GM23338 (cell line): ENCODE data around the gene JAZF1. TPM values are rescaled to one million over a fixed set of nuclear protein-coding genes. Genes with fewer than 3 reads are reported as not detected.

Experiments used
- ATAC-seq: fragments of 200-7000 bp; cut with Tn5 transposase; 3 replicates; pipeline ENCODE4 v1.9.1; 2020
- DNase-seq: peaks from one replicate; pipeline ENCODE4 v3.0.0-alpha.2; 2015; ENCODE audit warnings: low spot score
- H2AFZ ChIP-seq: fragments of 200-600 bp; sonication (generic); 2 replicates; pipeline ENCODE4 v1.8.0; 2016; ENCODE audit warnings: antibody characterized with exemption, mild to moderate bottlenecking, moderate library complexity
- H3F3A ChIP-seq: fragments of 200-600 bp; sonication (generic); replicated peaks from 2 replicates; pipeline ENCODE4 v1.8.0; 2017; ENCODE audit warnings: antibody characterized with exemption, mixed run types, low read depth
- H3K27ac ChIP-seq: fragments of 200-600 bp; sonication (generic); 2 replicates; pipeline ENCODE4 v1.6.1; 2016; ENCODE audit warnings: low read depth
- H3K27me3 ChIP-seq: fragments of 200-600 bp; sonication (generic); 2 replicates; pipeline ENCODE4 v1.8.0; 2016; ENCODE audit warnings: mild to moderate bottlenecking, mixed run types, moderate library complexity; ENCODE audit not compliant: insufficient read depth
- H3K36me3 ChIP-seq: fragments of 200-600 bp; sonication (generic); 2 replicates; pipeline ENCODE4 v1.8.0; 2016; ENCODE audit warnings: mild to moderate bottlenecking; ENCODE audit not compliant: insufficient read depth
- H3K4me1 ChIP-seq: fragments of 200-600 bp; sonication (generic); 2 replicates; pipeline ENCODE4 v1.8.0; 2016; ENCODE audit warnings: mild to moderate bottlenecking, moderate library complexity; ENCODE audit not compliant: insufficient read depth
- H3K4me2 ChIP-seq: fragments of 200-600 bp; sonication (generic); 2 replicates; pipeline ENCODE4 v1.7.1; 2017; ENCODE audit warnings: mixed run types
- H3K4me3 ChIP-seq: fragments of 200-600 bp; sonication (generic); 2 replicates; pipeline ENCODE4 v1.6.1; 2016; ENCODE audit warnings: mixed run types
- H3K79me2 ChIP-seq: fragments of 200-600 bp; sonication (generic); replicated peaks from 2 replicates; pipeline ENCODE4 v1.8.0; 2017; ENCODE audit warnings: mild to moderate bottlenecking; ENCODE audit not compliant: insufficient read depth
- H3K9me2 ChIP-seq: fragments of 200-600 bp; sonication (generic); 2 replicates; pipeline ENCODE4 v1.8.0; 2017; ENCODE audit not compliant: insufficient read depth
- H4K20me1 ChIP-seq: fragments of 200-600 bp; sonication (generic); replicated peaks from 2 replicates; pipeline ENCODE4 v1.8.0; 2017; ENCODE audit warnings: mild to moderate bottlenecking; ENCODE audit not compliant: insufficient read depth
- H3K27ac Mint-ChIP-seq: 2 replicates; pipeline ENCODE4 v1.8.0; 2020; ENCODE audit warnings: inconsistent platforms, mild to moderate bottlenecking, moderate library complexity, mixed read lengths
- H3K27me3 Mint-ChIP-seq: 3 replicates; pipeline ENCODE4 v1.8.0; 2022; ENCODE audit warnings: low read depth, mild to moderate bottlenecking, moderate library complexity, mixed read lengths, inconsistent platforms; ENCODE audit not compliant: insufficient read depth, poor library complexity
- H3K36me3 Mint-ChIP-seq: 3 replicates; pipeline ENCODE4 v1.8.0; 2021; ENCODE audit warnings: low read depth, mild to moderate bottlenecking, inconsistent platforms, moderate library complexity, mixed read lengths
- H3K4me1 Mint-ChIP-seq: 3 replicates; pipeline ENCODE4 v1.8.0; 2020; ENCODE audit warnings: mild to moderate bottlenecking, inconsistent platforms, mixed read lengths
- H3K4me3 Mint-ChIP-seq: 3 replicates; pipeline ENCODE4 v1.8.0; 2021; ENCODE audit warnings: moderate library complexity, mild to moderate bottlenecking, inconsistent platforms, mixed read lengths
- H3K9me3 Mint-ChIP-seq: 3 replicates; pipeline ENCODE4 v1.8.0; 2020; ENCODE audit warnings: moderate library complexity, mild to moderate bottlenecking, inconsistent platforms, mixed read lengths
- CREB1 ChIP-seq: fragments of 250-450 bp; sonication (Bioruptor Pico); IDR thresholded peaks from 2 replicates; pipeline ENCODE4 v1.5.0; 2020; ENCODE audit warnings: low read depth, mild to moderate bottlenecking, moderate library complexity
- CTCF ChIP-seq, 2 experiments: fragments of 200-600 bp in 1 of 2; sonication (generic) in 1 of 2; conservative IDR thresholded peaks; 2 replicates each; pipeline versions ENCODE4 v1.5.1 to v1.6.1; 2016 to 2017; ENCODE audit warnings: antibody characterized with exemption in 2 of 2, low read depth in 2 of 2, mild to moderate bottlenecking in 2 of 2, moderate library complexity in 1 of 2
- ETS1 ChIP-seq: IDR thresholded peaks from 2 replicates; pipeline ENCODE4 v1.6.1; 2016; ENCODE audit warnings: antibody characterized with exemption
- EZH2 ChIP-seq: fragments of 200-600 bp; sonication (generic); IDR thresholded peaks from one replicate; pipeline ENCODE4 v1.8.0; 2017; ENCODE audit warnings: antibody characterized with exemption, mild to moderate bottlenecking, low read depth; ENCODE audit not compliant: unreplicated experiment
- EZH2phosphoT487 ChIP-seq: fragments of 200-600 bp; sonication (generic); IDR thresholded peaks from one replicate; pipeline ENCODE4 v1.8.1; 2018; ENCODE audit warnings: antibody characterized with exemption; ENCODE audit not compliant: unreplicated experiment
- JUNB ChIP-seq: IDR thresholded peaks from one replicate; pipeline ENCODE4 v1.6.1; 2016; ENCODE audit warnings: antibody characterized with exemption; ENCODE audit not compliant: unreplicated experiment
- NANOG ChIP-seq: IDR thresholded peaks from 2 replicates; pipeline ENCODE4 v1.6.1; 2016; ENCODE audit warnings: antibody characterized with exemption, borderline replicate concordance
- POLR2AphosphoS5 ChIP-seq: IDR thresholded peaks from 2 replicates; pipeline ENCODE4 v1.6.1; 2016; ENCODE audit warnings: antibody characterized with exemption, low read depth
- STAT1 ChIP-seq: IDR thresholded peaks from one replicate; pipeline ENCODE4 v1.6.1; 2016; ENCODE audit warnings: antibody characterized with exemption; ENCODE audit not compliant: unreplicated experiment
- ZNF114 ChIP-seq: fragments of 250-450 bp; sonication (Bioruptor Pico); IDR thresholded peaks from 2 replicates; pipeline ENCODE4 v1.5.0; 2020; ENCODE audit warnings: mild to moderate bottlenecking, moderate library complexity
- ZNF331 ChIP-seq: fragments of 250-450 bp; sonication (Bioruptor Pico); IDR thresholded peaks from 2 replicates; pipeline ENCODE4 v1.5.0; 2020; ENCODE audit warnings: low read depth, mild to moderate bottlenecking, moderate library complexity
- ZNF462 ChIP-seq: fragments of 250-450 bp; sonication (Bioruptor Pico); IDR thresholded peaks from 2 replicates; pipeline ENCODE4 v1.5.0; 2020; ENCODE audit warnings: mild to moderate bottlenecking, moderate library complexity
- polyA plus RNA-seq: library from polyadenylated mRNA; unstranded; fragments of >200 nt; fragmentation: Nextera tagmentation; extraction: Ambion mirVana; gene quantifications from 2 replicates; pipeline ENCODE4 v1.2.1, GENCODE V29; 2016
- total RNA-seq: library from RNA; depleted of rRNA; stranded (reverse); fragments of >200 nt; shearing (Covaris generic); gene quantifications from 2 replicates; pipeline ENCODE4 v1.2.3, GENCODE V29; 2014

The JAZF1 gene
- total and polyA plus RNA-seq, 2 experiments from 2014 or later: 12.2 to 22.2 TPM

- no peak for TF ChIP-seq CTCF (conservative IDR thresholded peaks at IDR 0.05; ENCODE audit: low read depth in 2 of 2)
- no peak for TF ChIP-seq EZH2phosphoT487
- no peak for TF ChIP-seq ETS1
Observed at GRCh38 chr7:27940341-27940740, 240.3 kb downstream of the JAZF1 start (continued).

- H3K36me3 Mint-ChIP-seq: no peaks in the 10 kb centered on the region
- no peaks in the 10 kb centered on the region for H3K9me2 ChIP-seq
- no peaks in the 10 kb centered on the region for H3K4me1 ChIP-seq
- H3K4me2 ChIP-seq: no peak overlapping the region
- H2AFZ ChIP-seq: no peak overlapping the region
- peak; percentile 28; the same call in 1 of the 3 replicates for ATAC-seq
- no peaks in the 10 kb centered on the region for H3K27me3 ChIP-seq
- peaks cover 2% of the 10 kb centered on the region for H3K27me3 Mint-ChIP-seq
- H3K36me3 ChIP-seq: no peaks in the 10 kb centered on the region
- H3K4me3 Mint-ChIP-seq: no peak overlapping the region
- no peaks in the 10 kb centered on the region for H3K9me3 Mint-ChIP-seq
- H3K79me2 ChIP-seq: 0 out of 2 replicates have a peak, but pooled peaks cover under 1% of the 10 kb centered on the region
- H3K27ac Mint-ChIP-seq: 0 out of 2 replicates have a peak overlapping the region, but pooled peaks have one; percentile 6
- no peaks in the 10 kb centered on the region for H4K20me1 ChIP-seq
- DNase-seq: no peak
- no peaks in the 10 kb centered on the region for H3F3A ChIP-seq
- peaks cover 7% of the 10 kb centered on the region for H3K4me1 Mint-ChIP-seq
- H3K4me3 ChIP-seq: no peak overlapping the region
- no peak overlapping the region for H3K27ac ChIP-seq
- no peak for TF ChIP-seq EZH2phosphoT487
- TF ChIP-seq JUNB: no peak
- no peak for TF ChIP-seq CREB1
- TF ChIP-seq CTCF (conservative IDR thresholded peaks at IDR 0.05; ENCODE audit: low read depth in 2 of 2): no peak
- TF ChIP-seq EZH2: no peak
- TF ChIP-seq ZNF462 (CRISPR knock-in tag): no peak
- no peak for TF ChIP-seq ETS1
- TF ChIP-seq POLR2AphosphoS5: no peak
- TF ChIP-seq NANOG: no peak
- TF ChIP-seq ZNF114: no peak
- no peak for TF ChIP-seq STAT1
- TF ChIP-seq ZNF331 (CRISPR knock-in tag): no peak
Observed at GRCh38 chr7:27939893-27940292, 240.7 kb downstream of the JAZF1 start.
